CD4-positive, alpha-beta T cell treated with Interleukin-6 for 4 hours (primary cell): Measurements from ENCODE around the gene MBOAT7.
A peak's percentile ranks its signal among the peaks of the same experiment; 100 is the strongest.
"Not testable (repeated sequence)": the region's sequence is repeated elsewhere in the genome, so short reads cannot be mapped to it uniquely, and the experiment has no call there.

Source experiments
- DNase-seq: peaks from one replicate; pipeline ENCODE4 v3.0.0-alpha.2; 2020; ENCODE audit warnings: mixed read lengths

The MBOAT7 gene, protein sequence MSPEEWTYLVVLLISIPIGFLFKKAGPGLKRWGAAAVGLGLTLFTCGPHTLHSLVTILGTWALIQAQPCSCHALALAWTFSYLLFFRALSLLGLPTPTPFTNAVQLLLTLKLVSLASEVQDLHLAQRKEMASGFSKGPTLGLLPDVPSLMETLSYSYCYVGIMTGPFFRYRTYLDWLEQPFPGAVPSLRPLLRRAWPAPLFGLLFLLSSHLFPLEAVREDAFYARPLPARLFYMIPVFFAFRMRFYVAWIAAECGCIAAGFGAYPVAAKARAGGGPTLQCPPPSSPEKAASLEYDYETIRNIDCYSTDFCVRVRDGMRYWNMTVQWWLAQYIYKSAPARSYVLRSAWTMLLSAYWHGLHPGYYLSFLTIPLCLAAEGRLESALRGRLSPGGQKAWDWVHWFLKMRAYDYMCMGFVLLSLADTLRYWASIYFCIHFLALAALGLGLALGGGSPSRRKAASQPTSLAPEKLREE

DNA sequence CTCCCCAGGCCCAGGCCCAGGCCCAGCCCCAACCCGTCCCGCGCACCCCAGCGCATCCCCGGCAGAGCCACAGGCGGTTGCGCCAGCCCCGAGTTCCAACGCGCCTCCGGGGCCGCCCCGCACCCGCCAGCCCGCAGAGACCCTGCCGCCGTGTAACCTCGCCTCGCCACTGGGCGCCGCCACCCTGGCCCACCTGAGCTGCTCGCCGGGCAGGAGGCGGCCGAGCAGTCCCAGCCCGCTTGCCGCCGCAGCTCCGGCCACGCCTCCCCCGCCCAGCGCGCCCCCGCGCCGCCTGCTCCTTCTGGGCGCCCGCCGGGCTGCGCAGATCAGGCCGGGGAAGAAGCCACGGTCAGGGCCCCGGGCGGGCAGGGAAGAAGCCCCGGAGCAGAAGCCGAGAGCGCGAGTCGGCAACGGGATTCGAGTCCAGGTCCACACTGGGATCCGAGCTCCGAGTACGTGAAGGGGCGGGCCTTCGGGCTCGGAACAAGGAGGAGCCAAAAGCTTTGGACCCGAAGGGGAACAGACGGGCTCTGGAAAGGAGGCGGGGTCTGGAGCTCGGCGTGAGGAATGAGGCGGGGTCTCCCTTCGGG is at the start of gene MBOAT7:
TSS of gene MBOAT7 (minus strand) at position 436 of the 590 bp plus-strand sequence. CDS start 1,072 bp downstream, outside the sequence.
- no peak for DNase-seq

GRCh38 chr19:54233941-54234340 is 44.6 kb upstream of the MBOAT7 start:
- no peak for DNase-seq

DNA sequence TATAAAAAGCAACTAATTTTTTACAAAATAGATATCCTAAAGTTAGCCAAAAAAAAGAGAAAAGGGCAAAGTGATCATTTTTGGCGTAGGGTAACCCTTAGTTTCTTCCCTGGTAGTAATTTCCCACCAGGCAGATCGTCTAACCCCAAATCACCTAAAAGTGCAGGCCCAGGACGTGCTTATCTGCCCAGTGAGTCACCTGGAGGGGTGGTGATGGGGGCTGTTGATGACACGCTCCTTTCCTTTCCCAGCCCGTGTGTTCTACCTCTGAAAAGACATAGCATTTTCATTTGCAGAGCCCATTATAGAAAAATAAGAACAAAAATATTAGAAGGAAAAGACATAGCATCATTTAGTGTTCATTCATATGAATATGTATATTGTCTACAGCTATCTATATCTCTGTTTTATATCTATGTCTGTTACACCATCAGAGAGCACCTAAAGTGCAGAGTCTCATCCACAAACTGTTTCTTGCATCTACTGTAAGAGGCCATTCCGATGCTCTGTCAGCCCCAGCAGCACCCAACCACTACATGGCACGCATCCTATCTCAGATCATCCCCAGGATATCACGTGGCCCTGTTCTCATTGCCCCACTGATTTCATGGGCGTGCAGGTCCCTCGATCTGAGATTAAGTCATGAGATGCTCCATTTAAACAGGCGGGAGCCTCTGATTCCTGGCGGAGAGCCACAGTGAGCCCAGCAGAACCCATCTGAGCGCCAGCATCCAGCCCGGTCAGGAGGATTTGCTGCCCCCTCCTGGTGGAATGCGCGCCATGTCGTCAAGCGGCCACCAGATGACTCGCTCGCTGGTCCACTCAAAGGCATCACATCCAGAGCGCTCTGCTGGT is 41.9 kb upstream of the MBOAT7 start:
- DNase-seq = peak; percentile 87

DNA sequence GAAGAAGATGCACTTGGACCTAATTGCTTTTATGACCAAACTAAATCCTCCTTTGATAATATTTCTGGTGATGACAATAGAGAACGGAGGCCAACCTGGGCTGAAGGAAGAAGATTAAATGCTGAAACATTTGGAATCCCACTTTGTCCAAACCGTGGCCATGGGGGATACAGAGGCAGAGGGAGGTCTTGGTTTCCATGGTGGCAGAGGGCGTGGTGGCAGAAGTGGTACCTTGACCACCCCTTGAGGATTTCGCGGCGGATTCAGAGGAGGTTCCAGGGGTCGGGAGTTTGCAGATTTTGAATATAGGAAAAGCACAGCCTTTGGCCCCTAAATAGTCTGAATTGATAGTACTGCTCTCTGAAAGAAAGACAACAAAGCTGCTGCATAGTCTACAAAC is 40.7 kb upstream of the MBOAT7 start:
- DNase-seq = no peak

DNA sequence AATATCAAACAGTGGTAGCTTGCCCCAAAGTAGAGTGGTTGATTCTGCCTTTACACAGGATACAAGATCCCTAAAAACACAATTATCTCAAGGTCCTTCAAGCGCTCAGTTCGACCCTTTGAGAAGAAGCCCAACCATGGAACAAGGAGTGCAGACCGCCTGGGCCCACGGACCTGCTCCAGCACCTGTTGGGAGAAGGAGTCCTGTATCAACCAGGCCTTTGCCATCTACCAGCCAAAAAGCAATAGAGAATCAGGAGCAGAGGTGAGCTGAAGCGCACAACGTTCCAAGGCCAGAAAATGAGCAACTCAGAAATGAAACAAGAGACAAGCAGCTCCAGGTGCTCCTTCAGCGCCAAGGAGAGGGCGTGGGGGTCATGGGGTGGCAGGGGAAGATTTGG is 39.8 kb upstream of the MBOAT7 start:
- no peak for DNase-seq

- DNase-seq = not testable (repeated sequence)
Observed at GRCh38 chr19:54224619-54225018, 35.2 kb upstream of the MBOAT7 start.

DNA sequence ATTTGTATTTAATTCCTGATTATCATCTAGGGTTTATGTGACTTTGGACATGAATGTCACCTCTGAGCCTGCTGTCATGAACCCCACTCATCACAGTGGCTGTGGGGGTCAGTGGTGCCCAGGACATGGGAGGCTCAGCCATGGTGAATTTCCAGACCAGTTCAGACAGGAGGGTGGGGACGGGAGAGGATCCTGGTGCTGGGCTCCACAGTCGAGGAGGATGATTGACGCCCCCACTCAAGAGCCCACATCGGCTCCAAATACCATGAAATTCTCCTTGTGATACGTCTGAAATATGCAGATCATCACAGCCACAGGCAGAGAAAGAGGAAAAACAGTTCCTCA is 34.5 kb upstream of the MBOAT7 start:
- DNase-seq = not testable (repeated sequence)

DNA sequence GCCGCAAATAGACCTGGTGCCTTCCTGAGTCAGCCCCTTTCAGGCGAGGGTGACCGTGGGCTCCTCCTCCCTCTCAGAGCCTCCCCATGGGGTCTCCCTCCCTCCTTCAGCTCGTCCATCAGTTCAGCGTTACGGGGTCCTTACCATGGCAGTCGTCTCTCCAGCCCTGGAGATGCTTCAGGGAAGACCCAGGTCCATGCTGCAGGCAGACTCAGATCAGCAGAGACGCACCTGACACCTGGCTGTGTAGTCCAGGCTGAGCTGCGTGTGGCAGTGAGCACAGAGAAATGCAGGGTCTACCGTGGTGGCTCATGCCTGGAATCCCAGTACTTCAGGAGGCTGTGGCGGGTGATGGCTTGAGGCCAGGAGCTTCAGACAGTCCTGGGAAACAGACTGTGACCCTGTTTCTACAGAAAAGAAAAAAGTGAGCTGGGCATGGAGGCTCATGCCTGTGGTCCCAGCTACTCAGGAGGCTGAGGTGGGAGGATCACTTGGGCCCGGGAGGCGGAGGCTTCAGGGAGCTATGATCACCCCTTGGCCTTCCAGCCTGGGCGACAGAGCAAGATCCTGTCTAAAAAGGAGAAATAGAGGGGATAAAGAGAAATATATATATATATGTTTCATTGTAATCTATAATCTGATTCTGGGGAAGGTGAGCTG is 34.0 kb upstream of the MBOAT7 start:
- not testable (repeated sequence) for DNase-seq

GRCh38 chr19:54222474-54223276 is 33.3 kb upstream of the MBOAT7 start, which contains the start of gene LILRB3:
TSS of gene LILRB3 (minus strand) at chr19:54223007. CDS start at chr19:54222976, 31 bp downstream.
- not testable (repeated sequence) for DNase-seq

DNA sequence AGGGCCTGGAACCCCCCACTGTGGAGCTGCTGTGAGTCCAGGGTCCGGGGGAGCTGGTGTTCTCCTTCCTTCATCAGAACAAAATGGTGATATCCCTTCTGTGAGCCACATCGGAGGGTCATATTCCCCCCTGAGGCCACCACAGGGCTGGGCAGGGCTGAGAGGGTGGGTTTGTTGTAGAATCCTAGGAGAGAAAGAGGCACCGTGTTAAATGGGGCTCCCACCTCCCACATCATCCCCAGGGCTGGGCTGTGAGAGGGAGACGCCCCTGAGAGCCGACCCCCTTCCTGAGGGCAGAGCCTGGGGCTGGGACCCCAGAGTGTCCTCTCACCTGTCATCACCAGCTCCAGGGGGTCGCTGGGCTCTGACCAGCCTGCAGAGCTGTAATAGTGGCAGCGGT is 32.6 kb upstream of the MBOAT7 start:
- DNase-seq = not testable (repeated sequence)

GRCh38 chr19:54219702-54220101 is 30.3 kb upstream of the MBOAT7 start:
- not testable (repeated sequence) for DNase-seq

DNA sequence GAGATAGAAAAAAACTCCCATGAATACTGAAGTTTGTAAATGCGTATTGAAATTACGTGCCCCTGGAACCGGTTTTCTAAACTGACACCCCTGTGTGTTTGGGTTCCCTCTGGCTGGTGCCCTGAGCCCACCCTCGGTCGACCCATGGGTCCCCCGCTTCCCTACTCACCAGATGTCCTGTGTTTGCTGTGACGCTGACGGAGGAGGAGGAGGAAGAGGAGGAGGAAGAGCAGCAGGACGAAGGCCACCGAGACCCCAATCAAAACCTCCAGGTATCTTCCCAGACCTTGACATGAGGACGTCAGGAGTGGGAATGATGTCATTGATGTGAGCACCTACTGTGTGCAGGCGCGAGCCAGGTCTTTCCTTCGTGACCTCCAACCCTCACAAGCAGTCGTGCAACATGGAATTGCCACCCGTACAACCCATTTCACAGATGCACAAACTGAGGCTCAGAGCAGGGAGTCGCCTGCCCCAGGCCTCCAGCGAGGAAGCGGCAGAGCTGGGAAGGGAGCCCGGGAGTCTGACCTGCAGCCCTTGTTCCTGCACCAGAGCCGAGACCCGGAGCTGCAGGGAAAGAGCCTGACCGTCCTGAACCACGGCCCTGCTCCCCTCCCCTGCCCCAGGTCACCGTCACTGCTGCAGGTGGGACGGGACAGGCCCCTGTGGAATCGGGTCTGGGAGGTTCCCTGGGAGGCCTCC is 29.7 kb upstream of the MBOAT7 start:
- DNase-seq = no peak

GRCh38 chr19:54218259-54218658 is 28.9 kb upstream of the MBOAT7 start:
- DNase-seq = no peak

DNA sequence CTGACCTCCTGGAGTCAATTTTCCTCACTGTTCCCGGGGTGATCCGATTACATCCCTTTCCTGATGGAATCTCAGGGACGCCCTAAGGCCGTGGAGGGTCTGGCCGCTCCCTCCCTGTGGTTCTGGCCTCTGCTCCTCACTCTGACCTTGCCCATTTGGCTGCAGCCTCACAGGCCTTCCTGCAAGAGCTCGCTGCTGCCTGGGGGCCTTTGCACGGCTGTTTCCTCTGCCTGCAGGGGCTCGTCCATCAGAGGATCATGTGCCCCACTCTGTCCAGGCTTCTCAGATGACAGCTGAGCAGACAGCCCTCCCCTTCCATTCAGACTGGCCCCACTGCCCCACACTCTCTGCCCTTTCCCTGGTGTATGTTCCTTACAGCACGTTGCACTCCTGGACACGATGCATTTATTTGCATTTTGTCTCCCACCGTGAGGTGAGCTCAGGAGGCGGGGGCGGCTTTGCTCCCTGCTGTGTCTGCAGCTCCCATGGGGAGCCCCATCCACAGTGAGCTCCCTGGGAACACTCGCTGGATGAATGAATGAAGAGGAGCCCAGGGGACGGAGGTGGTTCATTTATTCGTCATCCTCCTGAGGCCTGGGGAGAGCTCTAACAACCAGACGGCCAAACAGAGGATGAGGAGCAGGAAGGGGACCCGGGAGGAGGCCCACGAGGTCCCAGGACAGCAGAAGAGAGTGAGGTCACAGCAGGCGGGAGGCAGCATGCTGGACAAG is 28.3 kb upstream of the MBOAT7 start:
- DNase-seq = not testable (repeated sequence)

- no peak for DNase-seq
Observed at GRCh38 chr19:54216869-54217268, 27.5 kb upstream of the MBOAT7 start.

DNA sequence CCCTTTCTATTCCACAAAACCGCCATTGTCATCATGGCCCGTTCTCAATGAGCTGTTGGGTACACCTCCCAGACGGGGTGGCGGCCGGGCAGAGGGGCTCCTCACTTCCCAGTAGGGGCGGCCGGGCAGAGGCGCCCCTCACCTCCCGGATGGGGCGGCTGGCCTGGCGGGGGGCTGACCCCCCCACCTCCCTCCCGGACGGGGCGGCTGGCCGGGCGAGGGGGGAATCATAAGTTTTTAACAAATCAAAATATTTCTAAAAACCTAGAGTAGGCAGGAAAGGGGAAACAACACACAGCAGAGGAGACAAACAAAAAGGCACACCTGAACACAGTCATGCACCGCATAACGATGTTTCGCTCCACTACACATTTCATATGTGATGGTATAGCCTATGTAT is 25.4 kb upstream of the MBOAT7 start:
- DNase-seq = not testable (repeated sequence)

DNA sequence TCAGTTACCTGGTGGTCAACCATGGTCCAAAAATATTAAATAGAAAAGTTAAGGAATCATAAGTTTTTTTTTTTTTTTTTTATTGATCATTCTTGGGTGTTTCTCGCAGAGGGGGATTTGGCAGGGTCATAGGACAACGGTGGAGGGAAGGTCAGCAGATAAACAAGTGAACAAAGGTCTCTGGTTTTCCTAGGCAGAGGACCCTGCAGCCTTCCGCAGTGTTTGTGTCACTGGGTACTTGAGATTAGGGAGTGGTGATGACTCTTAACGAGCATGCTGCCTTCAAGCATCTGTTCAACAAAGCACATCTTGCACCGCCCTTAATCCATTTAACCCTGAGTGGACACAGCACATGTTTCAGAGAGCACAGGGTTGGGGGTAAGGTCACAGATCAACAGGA is 24.8 kb upstream of the MBOAT7 start:
- not testable (repeated sequence) for DNase-seq

DNA sequence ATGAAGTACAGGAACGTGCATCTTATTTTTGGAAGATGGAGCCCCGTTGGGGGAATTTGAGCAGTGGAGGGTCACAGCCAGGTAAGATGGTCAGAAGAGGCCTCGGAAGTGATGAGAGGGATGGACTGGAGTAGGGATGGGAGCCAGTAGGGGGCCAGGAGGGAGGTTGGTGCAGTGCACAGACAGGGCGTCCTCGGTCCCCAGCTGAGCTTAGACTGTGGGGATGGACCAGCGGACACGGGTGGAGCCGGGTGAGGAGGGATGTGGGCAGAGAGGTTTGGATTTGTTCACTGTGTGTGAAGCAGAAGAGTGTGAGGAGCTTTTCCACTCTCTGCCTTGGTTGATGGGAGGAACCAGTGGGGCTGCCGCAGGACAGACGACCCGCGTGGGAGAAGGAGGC is 21.9 kb upstream of the MBOAT7 start:
- DNase-seq = no peak

- peak; percentile 26 for DNase-seq
Observed at GRCh38 chr19:54209811-54210494, 20.6 kb upstream of the MBOAT7 start.
